ENCODE measurements around the gene SLC25A43. TPM values are rescaled to one million over a fixed set of nuclear protein-coding genes. Genes with fewer than 3 reads are reported as not detected.
"Not testable (repeated sequence)": the region's sequence is repeated elsewhere in the genome, so short reads cannot be mapped to it uniquely, and the experiment has no call there.

The SLC25A43 gene
- total RNA-seq, 1 donor from 2014 or later: 8.8 TPM

GRCh38 chrX:119410027-119410819 is 11.1 kb downstream of the SLC25A43 start:
- no peak for DNase-seq

GRCh38 chrX:119410854-119411253 is 11.7 kb downstream of the SLC25A43 start:
- DNase-seq: no peak

DNA sequence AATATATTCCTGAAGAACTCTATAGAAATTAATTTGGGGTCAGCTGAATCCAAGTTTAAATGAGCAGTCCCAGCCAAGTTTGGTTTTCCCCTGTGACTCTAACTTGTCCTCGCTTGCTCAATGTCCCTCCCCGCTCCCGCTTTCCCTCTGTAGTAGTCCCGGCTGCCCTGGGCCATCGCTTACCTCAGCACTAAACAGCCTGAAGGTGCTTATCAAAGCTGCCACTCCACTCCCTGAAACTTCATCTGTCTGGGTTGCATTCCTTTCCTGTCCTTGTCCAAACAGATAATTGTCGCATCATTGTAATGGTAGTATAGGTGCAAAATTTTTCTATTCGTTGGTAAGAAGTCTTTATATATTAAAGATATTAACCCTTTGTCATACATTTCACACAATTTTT is 12.8 kb downstream of the SLC25A43 start:
- DNase-seq: no peak

GRCh38 chrX:119417376-119417775 is 18.2 kb downstream of the SLC25A43 start:
- no peak for DNase-seq

DNA sequence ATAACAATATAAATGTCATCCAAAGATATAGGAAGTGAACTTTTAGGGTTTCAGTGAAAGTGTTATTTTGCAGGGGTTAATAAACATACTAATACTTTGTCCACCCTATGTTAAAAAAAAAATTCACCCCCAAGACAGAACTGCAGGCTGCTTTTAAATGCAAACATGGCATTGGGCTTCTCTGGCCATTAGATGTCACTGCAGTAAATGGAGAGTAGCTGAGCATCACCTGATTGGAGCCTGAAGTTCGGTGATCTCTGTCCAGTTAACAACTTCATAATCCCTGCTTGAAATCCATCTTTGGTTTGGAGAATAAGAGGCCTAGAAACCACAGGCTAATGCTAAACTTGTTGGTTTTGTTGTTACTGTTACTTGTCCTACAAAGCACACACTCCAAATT is 18.7 kb downstream of the SLC25A43 start:
- DNase-seq: no peak

DNA sequence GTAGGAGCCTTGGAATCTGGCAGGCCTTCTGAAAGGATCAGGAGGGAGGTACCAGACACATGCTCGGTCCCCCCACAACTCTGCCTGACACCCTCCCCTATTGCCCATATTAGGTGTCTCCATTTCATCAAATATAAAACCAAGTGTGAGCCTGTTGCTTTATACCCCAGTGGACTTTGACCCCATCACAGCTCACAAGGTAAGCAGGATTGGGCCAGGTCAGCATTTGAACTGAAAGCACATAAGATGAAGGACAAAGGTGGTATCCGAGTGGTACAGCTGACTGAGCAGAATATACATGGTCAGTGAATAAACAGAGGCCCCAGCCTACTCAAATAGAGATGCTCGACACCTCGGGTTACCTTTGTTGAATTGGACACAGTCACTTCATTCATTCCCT is 20.0 kb downstream of the SLC25A43 start:
- no peak for DNase-seq

DNA sequence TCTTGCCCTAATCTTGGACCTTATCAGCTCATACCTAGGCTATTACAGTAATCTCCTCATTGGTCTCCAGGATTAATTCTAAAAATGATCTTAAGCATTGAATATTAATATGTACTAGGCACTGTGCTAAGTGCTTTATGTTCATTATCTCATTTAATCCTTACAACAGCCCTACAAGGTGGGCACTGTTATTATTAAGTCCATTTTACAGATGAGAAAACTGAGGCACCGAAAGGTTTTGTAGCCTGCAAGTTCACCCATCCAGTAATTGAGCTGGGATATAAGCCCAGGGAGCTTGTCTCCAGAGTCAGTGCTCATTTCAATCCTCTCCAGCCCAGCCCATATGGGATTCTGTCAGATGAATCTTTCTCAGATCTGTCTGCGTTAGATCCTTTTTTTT is 20.8 kb downstream of the SLC25A43 start:
- no peak for DNase-seq

- no peak for DNase-seq
These were observed 22.0 kb downstream of the SLC25A43 start for GRCh38 chrX:119421016-119421705.

GRCh38 chrX:119423631-119424030 is 24.5 kb downstream of the SLC25A43 start:
- DNase-seq: no peak

GRCh38 chrX:119424999-119425398 is 25.9 kb downstream of the SLC25A43 start:
- DNase-seq: no peak

- no peak for DNase-seq
These were observed 28.1 kb downstream of the SLC25A43 start for GRCh38 chrX:119427024-119427794.

- DNase-seq: no peak
These were observed 28.7 kb downstream of the SLC25A43 start for GRCh38 chrX:119427795-119428185.

- DNase-seq: no peak
These were observed 30.3 kb downstream of the SLC25A43 start for GRCh38 chrX:119429471-119429870.

DNA sequence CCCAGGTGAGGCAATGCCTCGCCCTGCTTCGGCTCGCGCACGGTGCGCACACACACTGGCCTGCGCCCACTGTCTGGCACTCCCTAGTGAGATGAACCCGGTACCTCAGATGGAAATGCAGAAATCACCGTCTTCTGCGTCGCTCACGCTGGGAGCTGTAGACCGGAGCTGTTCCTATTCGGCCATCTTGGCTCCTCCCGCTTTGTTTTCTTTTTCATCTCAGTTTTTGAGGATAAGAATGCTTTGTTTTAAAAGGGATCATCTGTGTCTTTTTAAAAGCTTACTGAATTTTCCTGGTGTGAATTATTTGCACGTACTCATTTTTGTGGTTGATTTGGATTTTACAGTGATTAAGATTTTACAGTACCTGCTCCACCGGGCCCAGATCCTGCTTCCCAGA is 42.2 kb downstream of the SLC25A43 start:
- not testable (repeated sequence) for DNase-seq

DNA sequence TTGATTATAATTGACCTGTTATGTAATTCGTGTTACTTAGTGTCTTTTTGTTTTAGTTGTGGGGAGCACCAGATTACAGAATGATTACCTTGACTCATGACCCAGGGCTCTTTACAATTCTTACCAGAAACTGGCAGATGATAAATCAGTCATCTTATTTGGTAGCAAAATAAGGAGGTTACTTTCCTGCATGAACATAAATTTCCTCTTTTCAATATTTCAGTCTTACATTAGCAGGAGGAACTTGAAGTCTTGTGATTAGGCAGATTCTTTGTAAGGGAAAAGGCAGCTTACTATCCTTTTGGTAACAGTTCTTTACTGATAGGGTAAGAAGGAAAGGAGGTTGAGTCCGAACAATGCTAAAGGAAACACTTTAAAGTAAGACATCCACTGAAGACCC is 43.1 kb downstream of the SLC25A43 start:
- no peak for DNase-seq

DNA sequence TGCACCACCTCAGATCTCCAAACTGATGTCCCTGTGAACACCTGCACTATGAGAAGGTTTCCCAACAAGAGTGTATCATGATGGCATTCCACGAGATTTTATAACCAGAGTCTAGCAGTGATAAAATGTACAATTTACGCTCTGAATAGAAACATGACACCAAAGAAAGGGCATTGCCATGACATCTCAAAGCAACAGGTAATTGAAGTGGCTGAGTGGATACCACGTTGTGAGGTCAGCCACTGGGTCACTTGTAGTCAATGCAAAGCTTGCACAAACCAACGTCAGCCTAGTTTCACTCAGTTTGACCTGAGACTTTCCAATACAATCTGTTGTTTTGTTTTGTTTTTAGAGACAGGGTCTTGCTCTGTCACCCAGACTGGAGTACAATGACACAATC is 54.1 kb downstream of the SLC25A43 start:
- no peak for DNase-seq

DNA sequence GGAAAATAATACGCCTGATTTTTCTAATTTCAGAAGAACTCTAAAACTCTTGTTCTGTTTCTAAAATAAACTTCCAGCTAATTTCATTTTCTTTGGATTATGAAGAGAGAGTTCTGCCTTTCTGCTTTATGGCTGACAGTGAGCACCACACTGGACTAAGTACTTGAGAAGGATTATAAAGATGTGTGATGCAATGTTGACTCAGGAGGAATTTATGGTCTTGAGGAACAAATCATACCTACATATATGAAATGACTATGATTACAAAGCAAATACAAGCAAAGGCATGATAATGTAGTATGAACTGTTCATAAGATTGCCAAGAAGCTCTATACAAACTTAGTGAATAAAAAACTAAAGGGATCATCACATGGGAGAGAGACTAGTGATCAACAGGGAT is 56.1 kb downstream of the SLC25A43 start:
- no peak for DNase-seq

DNA sequence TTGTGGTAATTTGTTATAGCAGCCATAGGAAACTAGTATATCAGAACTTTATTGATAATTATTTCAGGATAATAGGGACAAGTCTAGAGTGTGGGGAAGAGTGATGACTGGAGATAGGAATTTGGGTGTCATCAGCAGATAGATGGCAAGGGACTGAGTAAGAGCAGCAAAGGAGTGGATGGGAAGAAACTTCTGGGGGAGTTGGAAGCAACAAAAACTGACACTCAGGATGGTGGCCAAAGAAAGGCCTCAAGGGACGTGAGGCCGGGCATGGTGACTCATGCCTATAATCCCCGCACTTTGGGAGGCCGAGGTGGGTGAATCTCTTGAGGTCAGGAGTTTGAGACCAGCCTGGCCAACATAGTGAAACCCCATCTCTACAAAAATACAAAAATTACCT is 60.0 kb downstream of the SLC25A43 start:
- no peak for DNase-seq

DNA sequence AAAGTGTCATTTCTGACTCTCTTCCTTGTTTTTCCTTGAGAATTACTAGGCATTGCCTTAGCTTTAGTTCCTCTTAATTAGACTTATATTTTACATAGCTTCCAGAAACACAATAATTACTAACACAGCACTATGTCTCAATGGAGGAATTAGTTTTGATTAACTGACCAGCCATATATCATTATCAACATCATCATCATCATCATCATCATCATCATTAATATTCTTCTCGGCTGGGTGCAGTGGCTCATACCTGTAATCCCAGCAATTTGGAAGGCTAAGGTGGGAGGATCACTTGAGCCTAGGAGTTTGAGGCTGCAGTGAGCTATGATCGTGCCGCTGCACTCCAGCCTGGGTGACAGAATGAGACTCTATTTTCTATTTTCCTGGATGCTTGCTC is 66.4 kb downstream of the SLC25A43 start:
- DNase-seq: no peak

DNA sequence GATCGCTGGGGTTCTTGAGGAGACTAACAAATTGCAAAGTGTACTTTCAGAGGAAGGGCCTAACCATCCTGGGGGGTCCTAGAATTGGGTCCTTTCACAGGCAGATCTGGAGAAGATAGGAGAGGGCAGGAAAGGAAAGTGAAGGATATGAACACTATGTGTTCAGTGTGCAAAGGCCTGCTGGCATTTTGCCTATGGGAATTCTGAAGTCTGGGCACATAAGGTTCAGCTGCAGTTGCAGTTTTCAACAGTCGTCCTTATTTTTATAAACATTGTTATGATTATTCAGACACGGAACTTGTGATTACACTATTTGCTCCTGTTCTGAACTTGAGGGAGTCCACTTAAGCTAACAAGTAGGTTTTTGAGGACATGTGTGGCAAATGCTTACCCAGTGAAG is 67.8 kb downstream of the SLC25A43 start:
- DNase-seq: no peak

DNA sequence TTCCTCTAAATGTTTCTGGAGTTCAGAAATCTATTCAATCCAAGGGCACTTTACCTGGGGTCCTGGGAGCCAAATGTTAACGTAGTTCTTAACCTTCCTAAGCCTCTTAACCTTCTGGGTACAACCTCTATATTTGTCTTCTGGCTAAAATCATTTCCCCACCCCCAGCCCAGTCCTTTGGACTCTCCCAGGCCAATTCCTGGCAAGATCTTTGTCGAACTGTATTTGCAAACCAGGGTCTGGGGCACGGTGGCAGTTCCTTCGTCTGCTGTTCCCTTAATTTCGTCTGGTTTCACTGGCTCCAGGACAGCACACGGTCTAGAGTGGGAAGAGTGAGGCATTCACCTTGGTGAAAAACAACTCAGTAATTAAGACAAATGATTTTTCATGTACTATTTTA is 68.3 kb downstream of the SLC25A43 start:
- no peak for DNase-seq

DNA sequence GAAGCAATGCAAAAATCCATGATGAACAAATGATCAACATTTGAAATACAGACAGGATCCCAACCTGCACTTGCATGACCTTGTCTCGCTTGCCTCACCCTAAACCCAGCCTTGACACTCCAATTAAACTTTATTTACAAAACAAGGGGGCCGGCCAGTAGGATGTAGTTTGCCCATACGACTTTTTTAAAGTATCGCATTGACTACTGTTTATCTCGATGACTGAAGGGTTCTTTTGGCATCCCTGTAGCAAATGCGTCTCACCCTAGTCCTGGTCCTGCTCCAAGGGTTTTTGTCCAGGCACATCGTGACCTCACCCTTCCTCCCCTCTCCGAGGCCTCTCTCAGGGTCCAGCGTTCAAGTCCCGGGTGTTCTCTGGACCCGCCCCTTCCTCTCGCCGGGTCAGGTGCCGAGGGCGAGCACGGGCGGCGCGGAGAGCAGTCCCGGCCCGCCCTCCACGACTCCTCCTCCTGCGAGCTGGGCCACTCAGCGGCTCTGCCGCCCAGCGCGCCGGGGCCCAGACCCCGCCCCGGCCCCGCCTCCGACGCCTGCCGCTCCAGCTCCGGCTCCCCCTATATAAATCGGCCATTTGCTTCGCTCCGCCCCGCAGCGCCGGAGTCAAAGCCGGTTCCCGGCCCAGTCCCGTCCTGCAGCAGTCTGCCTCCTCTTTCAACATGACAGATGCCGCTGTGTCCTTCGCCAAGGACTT is 68.9 kb downstream of the SLC25A43 start, which contains the start of gene SLC25A5:
Gene SLC25A5 (plus strand): TSS at position 603 of the 709 bp plus-strand sequence. CDS start 72 bp downstream, at position 675.
- DNase-seq: peak; percentile 32
